Stimulated activated CD4-positive, alpha-beta T cell treated with anti-CD3 and anti-CD28 coated beads, Interleukin-2, amount 100 ng/mL, for 24 hours (primary cell): ENCODE measurements around the gene USP12.
"Not testable (repeated sequence)": the region's sequence is repeated elsewhere in the genome, so short reads cannot be mapped to it uniquely, and the experiment has no call there.

Source experiments
- DNase-seq, 2 donors: peaks; one replicate each; pipeline ENCODE4 v3.0.0-alpha.2; 2020

The USP12 gene

DNA sequence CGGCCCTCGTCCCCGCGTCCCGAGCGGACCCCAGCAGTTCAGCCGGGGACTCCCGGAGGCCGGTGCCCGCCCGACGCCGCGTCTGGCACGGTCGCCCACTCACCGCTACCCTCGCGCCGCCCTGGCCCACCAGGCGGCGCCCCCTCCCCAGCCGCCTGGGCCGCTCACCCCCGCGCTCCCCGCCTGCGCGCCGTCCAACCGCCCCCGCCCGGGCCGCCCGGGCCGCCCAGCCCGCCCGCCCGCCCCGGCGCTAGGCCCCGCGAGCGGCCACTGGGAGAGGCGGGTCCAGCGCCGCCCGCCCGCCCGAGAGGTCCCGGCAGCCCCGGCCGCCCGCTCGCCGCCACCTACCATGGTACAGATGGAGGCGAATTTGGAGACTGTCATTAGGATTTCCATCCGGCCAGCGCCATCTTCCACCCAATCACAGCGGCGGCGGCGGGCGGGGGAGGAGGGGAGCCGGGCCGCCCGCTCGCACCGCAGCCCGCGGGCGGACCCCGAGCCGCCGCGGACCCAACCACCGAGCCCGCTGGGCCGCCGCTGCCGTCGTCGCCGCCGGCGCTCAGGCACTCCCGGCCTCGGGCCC, at the start of gene USP12:
USP12 (minus strand) TSS at position 568 of the 583 bp plus-strand sequence; CDS start at position 396, 172 bp downstream.
- peak; percentile 46 to 49 for DNase-seq

DNA sequence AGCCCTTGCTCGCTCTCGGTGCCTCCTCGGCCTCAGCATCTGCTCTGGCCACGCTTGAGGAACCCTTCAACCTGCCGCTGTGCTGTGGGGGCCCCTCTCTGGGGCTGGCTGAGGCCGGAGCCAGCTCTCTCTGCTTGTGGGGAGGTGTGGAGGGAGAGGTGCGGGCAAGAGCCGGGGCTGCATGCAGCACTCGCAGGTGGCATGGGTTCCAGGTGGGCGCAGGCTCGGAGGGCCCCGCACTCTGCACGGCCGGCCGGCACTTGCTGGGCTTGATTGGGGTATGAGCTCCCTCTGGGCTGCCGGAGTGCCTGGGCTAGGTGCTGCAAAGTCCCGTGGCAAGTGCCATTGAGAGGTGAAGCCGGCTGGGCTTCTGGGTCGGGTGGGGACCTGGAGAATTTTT, 48.0 kb upstream of the USP12 start:
- DNase-seq: no peak

- DNase-seq: not testable (repeated sequence)
Observed at GRCh38 chr13:27218861-27219260, 47.2 kb upstream of the USP12 start.

GRCh38 chr13:27217791-27218190, 46.2 kb upstream of the USP12 start:
- DNase-seq: not testable (repeated sequence)

DNA sequence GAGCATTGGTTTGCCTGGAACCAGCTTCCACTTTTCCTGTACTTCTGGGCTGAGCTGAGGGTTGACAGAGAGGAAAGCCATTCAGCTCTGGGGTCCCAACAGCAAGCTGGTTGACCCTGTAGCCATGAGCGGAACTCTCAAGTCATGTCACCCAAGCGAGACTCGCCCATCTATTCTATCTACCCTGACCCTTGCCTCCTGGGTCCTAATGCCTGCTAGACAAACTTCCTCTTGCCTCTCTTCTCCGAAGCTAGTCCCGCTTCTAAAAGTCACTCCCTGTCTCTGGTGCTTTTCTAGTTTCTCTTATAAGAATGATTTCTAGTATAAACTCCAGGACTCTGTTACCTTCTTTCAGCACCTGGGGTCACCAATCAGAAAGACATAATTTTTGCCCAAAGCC, 41.8 kb upstream of the USP12 start:
- DNase-seq: not testable (repeated sequence)

DNA sequence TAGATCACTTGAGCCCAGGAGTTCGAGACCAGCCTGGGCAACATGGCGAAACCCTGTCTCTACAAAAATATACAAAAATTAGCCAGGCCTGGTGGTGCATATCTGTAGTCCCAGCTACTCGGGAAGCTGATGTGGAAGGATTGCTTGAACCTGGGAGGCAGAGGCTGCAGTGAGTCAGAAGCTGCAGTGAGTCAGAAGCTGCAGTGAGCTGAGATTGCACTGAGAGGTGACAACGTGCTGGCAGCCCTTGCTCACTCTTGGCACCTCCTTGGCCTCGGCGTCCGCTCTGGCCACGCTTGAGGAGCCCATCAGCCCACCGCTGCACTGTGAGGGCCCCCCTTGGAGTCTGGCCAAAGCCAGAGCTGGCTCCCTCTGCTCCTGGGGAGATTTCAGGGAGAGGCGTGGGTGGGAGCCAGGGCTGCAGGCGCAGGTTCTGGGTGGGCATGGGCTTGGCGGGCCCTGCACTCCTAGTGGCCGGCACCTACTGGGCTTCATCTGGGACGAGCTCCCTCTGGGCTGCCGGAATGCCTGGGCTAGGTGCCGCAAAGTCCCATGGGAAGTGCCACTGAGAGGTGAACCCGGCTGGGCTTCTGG, 40.3 kb upstream of the USP12 start:
- DNase-seq: no peak

- no peak for DNase-seq
Observed at GRCh38 chr13:27211271-27211670, 39.7 kb upstream of the USP12 start.

DNA sequence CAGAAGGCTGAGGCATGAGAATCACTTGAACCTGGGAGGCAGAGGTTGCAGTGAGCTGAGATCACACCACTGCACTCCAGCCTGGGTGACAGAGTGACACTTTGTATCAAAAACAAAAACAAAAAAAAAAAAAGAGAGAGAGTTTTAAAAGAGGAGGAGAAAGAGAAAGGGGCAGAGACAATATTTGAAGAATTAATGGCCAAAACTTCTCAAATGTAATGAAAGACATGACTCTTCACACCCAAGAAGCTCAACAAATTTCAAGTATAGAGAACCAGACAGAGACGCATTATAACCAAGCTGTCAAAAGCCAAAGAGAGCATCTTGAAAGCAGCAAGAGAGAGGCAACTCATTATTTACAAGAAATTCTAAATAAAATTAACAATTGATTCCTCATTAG, 36.9 kb upstream of the USP12 start:
- DNase-seq: no peak

DNA sequence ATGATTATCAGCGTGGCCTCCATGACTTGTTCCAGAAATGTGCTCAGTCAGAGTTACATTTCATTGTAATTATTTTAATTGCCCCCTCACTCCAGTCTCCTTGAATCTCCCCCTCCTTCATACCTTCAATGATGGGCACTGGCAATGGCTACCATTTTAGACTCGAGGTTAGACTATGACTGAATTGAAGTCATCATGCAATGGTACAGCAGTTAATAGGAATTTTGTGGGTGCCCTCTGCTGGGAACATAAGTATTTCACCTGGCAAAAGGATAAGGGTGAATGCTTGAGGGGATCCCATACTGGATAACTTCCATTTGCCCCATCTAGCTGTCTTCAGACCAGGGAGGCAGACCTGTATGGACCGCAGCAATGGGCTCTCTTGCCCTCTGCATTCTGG, 32.2 kb upstream of the USP12 start:
- DNase-seq: no peak

DNA sequence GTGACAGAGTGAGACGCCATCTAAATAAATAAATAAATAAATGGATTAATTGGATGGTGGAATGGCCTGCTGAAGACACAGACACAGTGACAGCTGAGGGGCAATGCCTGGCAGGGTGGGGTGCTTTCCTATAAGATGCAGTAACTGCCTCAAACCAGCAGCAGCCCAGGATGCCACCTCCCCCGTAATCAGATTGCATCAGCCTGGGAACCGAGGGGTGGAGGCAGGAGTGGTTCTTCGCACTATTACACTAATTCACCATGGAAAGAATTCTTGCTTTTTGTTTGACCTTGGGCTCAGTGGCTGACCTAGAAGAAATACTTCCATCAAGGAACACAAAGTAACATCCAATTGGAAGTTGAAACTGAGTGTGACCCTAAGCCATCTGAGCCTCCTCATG, 31.6 kb upstream of the USP12 start:
- no peak for DNase-seq

DNA sequence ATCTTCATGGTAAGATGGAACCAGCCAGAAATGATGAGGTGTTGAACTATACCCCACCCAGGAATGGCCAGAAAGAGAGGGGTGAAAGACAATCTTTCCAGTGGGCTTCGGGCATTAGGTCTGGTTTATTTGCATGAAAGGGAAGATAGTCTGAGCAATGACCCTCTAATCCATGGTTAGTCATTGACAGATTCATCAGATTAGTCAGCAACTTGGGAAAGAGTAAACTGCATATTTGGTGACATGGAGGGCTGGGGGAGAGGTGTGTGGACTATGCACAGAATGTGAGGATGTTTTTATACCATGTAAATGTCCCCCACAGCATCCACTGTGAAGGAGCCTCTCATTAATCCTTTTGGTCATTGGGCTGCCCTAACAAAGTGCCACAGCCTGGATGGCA, 30.1 kb upstream of the USP12 start:
- no peak for DNase-seq

DNA sequence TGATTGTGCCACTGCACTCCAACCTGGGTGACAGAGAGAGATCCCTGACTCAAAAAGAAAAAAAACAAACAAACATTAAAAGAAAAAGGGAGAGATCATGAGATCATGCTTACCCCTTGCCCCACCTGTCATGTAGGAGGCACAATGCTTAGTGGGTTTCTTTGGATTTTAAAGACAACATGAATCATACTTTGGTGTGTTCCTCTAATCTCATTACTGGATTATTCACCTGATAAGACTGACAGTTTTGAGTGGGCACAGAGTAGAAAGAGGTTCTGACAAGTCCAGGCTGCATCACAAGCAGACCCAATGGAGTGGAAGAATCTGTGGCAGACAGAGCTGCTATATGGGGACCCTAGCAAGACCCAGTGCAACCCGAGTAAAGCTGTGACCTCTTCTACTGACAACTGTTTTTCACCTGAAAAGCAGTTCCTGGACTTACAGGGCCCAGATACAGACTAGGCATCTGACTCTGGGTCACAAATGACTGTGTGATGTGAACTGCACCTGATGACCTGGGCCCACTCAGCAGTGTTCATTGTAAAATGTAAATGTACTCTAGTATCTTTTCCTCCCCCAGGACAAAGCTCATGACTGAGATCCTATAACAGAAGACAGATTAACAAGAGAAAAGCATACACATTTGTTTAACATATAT, 28.9 kb upstream of the USP12 start:
- DNase-seq: no peak

- DNase-seq: no peak
Observed at GRCh38 chr13:27199696-27200095, 28.1 kb upstream of the USP12 start.

- no peak for DNase-seq
Observed at GRCh38 chr13:27199211-27199610, 27.6 kb upstream of the USP12 start.

- DNase-seq: no peak
Observed at GRCh38 chr13:27194895-27195764, 23.5 kb upstream of the USP12 start.

DNA sequence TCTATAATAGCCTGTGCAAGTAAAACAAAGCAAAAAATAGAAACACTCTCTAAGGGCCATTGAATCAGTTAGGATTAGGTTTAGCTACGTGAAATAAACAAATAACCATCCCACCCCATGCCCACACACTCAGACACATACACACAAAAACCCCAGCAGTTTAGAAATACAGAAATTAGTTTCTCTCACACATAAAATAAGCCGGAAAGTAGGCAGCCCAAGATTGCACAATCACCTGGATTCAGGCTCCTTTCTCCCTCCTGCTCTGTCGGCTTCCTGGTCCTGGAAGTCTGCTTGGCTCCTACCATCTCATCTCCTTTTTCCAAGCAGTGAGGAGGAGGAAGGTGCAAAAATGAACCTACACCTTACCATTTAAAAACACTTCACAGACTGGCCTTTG, 22.6 kb upstream of the USP12 start:
- no peak for DNase-seq

DNA sequence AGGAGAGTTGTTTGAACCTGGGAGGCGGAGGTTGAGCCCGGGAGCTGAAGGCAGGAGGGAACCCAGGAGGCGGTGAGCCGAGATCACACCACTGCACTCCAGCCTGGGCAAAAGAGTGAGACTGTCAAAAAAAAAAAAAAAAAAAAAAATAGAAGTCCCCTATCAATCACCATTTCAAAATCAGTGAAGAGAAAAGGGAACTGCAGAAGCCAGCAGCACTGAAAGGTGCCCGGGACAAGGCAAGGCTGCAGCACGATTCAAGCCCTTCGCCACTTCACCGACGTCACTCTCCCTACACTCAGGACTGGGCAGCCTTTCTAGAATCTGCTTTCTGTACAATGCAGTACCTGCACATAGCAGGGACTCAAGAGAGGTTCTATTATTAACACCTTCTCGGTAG, 21.9 kb upstream of the USP12 start:
- no peak for DNase-seq

GRCh38 chr13:27192973-27193372, 21.4 kb upstream of the USP12 start:
- DNase-seq: no peak

DNA sequence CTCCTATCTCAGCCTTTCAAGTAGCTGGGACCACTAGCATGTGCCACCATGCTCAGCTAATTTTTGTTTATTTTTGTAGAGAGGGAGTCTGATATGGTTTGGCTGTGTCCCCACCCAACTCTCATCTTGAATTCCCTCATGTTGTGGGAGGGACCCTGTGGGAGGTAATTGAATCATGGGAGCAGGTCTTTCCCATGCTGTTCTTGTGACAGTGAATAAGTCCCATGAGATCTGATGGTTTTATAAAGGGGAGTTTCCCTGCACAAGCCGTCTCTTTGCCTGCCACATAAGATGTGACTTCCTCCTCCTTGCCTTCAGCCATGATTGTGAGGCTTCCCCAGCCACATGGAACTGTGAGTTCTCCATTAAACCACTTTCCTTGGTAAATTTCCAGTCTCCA, 20.8 kb upstream of the USP12 start:
- not testable (repeated sequence) for DNase-seq

DNA sequence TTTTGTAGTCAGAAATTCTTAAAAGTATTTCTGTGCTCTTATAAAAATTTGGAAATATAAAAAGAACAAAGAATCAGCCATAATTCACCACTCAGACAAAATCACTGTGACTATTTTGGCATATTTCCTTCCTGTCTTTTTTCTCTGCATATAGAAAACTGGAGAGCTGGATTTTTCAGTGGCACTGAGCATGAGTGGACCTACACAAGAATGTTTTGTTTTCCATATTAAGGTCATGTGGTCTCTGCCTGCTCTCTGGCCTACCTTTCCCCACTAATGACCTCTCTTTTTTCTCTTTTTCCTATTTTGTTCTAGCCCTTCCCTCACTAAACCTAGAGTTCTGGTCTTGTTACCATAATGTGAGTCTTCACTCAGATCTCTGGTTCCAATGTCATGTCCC, 17.6 kb upstream of the USP12 start:
- DNase-seq: no peak

GRCh38 chr13:27188239-27188638, 16.6 kb upstream of the USP12 start:
- DNase-seq: no peak

GRCh38 chr13:27186295-27186694, 14.7 kb upstream of the USP12 start:
- no peak for DNase-seq

GRCh38 chr13:27183561-27184147, 12.0 kb upstream of the USP12 start:
- DNase-seq: no peak
